Measurements from ENCODE around the gene SRXN1.
"Not testable (repeated sequence)": the region's sequence is repeated elsewhere in the genome, so short reads cannot be mapped to it uniquely, and the experiment has no call there.

Gene SRXN1

DNA sequence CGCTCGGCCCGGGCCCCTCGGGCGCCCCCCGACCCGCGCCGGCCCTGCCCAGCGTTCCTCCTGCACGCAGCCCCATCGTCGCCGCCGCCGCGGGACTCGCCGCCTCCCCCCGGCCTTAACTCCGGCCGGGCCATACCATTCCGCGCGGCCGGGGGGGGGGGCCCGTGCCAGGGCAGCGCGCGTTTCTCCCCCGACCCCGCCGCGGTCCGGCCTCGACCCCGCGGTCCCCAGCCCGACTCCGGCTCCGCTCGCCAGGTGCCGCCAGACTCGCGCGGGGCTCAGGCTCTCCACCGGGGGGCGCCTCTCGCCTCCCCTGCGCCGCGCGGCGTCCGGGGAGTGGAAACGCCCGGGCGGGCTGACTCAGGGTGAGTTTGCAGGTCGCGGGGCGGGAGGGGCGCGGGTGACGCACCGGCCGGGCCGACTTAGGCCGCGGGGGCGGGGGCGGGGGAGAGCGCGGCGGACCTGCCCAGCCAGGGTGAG, at the start of gene SRXN1:
Gene SRXN1 (minus strand): TSS at position 91 of the 480 bp plus-strand sequence. CDS start 15 bp downstream, at position 76.
- FAIRE-seq = peak; percentile 42
- peak; percentile 93 for DNase-seq (ENCODE audit: insufficient read length, low spot score)

DNA sequence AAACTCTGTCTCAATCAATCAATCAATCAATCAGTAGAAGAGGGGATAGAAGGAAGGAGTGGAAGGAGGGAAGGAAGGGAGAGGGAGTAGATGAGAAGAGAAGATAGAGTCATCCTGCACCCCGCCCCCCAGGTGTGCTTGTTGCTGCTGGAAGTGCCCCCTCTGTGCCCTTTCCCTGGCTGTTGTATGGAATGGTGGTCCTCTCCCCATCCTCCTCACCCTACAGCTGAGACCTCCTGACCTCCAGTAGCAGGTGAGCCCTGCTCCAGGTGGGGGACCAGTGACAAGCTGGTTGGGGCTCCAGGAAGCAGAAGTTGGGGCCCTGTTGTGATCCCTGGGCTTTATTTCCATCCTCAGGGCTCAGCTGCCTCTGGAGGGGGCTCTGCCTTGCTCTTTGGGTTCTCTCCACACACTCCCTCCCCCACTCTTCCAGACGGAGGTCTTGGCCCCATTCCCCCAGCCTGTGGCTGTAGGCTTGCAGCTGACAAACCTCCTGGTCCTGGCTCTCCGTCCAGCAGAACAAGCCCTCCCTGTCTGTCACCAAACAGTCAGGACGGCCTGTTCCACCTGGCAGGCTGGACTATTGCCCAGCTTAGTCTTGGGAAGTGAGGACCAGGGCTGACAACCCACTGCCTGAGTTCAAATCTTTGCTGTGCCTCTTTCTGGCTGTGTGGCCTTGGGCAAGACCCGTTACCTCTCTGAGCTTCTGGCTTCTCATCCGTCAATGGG, 48.6 kb upstream of the SRXN1 start:
- DNase-seq (ENCODE audit: insufficient read length, low spot score) = no peak
- FAIRE-seq = no peak

DNA sequence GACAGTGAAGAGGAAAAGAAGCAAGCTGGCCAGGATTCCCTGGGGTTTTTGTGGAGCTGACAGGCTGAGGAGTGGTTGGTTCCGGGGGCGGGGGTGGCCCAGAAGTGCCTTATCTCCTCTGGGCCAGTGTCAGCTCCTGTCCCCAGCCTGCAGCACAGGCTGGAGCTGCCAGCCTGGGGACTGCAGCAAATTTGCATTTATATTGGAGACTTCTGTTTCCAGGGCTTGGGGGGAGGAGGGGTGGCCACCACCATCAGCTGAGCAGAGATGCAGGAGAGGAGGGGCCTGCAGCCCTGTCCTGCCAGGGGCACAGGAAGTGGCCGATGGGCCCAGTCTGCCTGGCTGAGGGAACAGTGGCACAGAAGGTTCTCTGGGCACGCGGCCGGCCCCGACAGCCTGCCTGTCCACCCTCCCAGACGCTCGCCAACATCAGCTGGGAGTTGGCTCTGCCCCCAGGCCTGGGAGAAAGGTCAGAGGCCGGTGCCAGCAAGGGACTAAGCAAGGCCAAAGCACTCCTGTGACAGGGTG, 46.9 kb upstream of the SRXN1 start:
- no peak for FAIRE-seq
- no peak for DNase-seq (ENCODE audit: insufficient read length, low spot score)

DNA sequence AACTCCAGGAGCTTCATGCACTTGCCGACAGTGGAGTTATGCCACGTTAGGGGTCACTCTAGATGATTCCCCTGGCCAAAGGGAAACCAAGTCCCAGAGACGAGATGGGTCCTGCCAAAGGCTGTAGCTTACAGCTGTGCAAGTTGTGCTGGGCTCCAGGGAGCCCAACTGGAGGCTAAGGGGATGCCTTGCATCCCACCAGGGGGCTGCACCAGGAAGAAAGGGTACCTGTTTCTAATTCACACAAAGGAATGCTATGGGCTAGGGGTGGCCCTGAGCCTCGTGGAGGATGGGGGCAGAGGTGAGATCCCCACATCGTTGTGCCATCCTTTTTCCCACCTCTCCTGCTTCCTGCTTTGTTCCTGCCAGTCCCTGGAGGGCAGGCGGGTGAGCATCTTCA, 46.3 kb upstream of the SRXN1 start:
- DNase-seq (ENCODE audit: insufficient read length, low spot score) (no peak), FAIRE-seq (no peak)

DNA sequence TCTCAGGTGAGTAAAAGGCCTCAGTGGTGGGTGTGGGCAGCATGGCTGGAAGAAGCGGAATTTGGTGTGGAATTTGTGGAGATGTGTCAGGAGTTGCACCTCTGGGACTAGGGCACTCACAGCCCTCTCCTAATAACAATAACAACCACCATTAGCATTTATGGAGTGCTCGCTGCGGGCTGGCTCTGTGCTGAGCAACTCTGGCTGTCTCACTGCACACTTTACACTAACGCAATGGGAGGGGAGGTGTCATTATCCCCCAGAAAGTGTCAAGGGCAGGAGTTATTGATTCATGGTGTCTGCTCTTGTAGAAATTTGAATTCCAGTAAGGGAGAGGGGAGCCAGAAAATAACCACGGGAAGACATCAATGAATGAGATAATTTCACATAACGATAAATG, 45.3 kb upstream of the SRXN1 start:
- DNase-seq (ENCODE audit: insufficient read length, low spot score) = no peak
- no peak for FAIRE-seq

DNA sequence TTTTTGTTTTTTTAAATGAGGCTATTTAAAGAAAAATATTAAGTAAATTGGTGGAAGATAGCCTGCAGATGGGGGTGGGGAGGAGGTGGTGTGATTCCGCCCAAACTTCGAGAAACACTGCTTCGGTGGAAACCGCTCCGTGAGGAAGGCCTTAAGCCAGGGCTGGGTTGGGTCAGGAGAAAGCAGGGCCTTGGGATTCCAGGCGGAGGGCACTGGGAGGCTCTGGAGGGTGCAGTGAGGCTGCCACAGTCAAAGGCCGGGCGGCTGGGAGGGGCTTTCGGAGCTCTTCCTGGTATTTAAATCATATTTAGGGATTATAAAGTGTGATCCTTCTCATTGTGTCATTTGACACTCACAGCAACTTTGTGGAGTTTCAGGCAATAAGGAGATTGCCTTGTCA, 44.8 kb upstream of the SRXN1 start:
- FAIRE-seq (no peak), DNase-seq (ENCODE audit: insufficient read length, low spot score) (no peak)

DNA sequence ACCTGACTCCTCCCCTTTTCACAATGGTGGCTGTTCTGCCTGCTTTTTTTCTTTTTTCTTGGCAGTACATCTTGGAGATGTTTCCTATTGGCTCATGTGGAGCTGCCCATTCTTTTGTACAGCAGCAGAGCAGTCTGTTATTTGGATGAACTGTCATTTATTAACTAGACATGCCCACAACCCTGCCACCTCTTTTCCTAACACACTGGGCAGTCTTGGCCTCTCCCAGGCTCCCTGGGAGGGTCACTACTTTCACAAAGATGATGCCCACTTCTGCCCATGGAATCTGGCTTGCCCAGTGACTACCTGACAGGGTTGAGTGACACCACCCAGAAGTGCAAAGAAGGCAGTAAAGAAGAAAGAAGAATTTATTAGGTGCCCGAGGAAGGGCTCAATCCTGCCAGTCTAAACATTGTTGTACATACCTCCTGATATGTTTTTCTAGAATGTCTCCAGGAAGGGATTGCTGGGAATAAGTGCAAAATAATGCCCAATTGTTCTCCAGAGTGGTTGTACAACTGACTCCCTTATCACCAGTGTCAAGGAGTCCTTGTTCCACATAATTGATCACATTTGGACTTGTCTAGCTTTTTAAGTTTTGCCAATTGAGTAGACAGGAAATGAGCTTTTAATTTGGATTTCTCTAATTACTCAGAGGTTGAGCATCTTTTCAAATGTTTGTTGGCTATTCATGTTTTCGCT, 42.3 kb upstream of the SRXN1 start:
- DNase-seq (ENCODE audit: insufficient read length, low spot score) = no peak
- no peak for FAIRE-seq

DNA sequence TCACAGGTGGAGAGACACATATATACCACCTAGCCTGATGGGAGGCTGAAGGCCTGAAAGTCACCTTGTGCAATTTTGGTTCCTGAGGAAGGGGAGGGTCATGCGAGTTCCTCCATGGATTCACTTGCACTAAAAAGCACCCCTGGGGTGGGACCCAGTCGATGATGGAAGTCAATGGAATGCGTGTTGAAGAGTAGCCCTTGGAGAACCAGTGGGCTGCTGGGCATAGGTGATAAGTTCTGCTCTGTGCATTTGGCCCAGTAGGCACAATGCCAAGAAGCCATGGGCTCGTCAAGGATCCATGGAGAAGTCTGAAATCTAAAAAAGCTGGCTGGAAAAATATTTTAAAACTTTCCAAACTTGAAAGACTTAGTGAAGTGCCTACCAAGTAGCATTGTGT, 41.5 kb upstream of the SRXN1 start:
- FAIRE-seq (no peak), DNase-seq (ENCODE audit: insufficient read length, low spot score) (no peak)

DNA sequence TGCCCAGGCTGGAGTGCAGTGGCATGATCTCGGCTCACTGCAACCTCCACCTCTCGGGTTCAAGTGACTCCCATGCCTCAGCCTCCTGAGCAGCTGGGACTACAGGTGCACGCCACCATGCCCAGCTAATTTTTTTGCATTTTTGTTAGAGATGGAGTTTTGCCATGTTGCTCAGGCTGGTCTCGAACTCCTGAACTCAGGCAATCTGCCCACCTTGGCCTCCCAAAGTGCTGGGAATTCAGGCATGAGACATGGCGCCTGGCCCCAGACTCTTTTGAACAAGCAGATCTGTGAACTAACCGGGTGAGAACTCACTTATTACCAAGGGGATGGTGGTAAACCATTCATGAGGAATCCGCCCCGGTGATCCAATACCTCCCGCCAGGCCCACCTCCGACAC, 40.8 kb upstream of the SRXN1 start:
- FAIRE-seq; DNase-seq (ENCODE audit: insufficient read length, low spot score): not testable (repeated sequence)

DNA sequence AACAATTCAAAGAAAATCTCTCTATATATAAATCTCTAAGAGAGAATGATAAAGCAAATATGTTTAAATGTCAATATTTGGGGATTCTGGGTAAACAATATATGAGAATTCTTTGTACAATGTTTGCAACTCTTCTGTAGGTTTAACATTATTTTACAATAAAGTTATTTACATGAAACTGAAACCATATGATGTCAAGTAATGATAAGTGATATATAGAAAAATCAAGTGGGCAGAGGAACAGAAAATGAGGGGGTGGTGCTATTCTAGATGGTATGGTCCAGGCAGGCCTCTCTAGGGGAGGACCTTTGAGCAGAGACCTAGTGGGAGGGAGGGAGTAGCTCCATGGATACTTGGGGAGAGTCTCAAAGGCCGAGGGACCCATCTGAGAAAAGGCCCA, 39.0 kb upstream of the SRXN1 start:
- DNase-seq (ENCODE audit: insufficient read length, low spot score) = no peak
- FAIRE-seq = no peak

DNA sequence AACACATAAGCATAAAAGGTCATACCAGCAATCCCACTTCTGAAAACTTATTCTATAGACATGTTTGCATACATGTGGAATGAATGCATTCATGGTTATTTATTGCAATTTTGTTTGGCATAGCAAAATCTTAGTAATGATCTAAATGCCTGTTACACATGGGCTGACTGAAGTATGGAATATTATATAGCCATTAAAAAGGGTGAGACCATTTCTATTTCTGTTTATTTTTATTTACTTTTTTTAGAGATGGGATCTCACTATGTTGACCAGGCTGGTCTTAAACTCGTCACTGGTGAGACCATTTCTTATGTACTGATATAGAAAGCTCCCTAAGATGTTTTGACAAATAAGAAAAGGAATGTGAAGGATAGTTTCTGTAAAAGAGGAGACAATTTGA, 36.9 kb upstream of the SRXN1 start:
- no peak for FAIRE-seq
- DNase-seq (ENCODE audit: insufficient read length, low spot score) = no peak

DNA sequence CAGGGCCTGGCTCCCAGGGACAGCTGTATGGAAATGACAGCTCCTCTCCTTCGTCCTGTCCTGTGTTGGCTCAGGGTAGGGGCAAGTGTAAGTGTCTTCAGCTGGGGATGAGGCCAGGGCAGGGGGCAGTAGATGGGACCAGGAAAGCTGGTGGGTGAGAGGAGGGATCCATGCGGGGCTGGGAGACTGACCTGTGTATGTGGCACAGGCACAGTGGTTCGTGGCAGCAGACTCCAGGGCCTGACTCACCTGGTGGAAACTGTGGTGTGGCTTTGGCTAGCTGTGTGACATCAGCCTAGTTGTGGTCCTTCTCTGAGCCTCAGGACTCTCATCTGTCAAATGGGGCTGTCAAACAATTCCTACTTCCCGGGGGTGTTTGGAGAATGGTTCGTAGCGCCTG, 36.3 kb upstream of the SRXN1 start:
- DNase-seq (ENCODE audit: insufficient read length, low spot score) = no peak
- FAIRE-seq = no peak

DNA sequence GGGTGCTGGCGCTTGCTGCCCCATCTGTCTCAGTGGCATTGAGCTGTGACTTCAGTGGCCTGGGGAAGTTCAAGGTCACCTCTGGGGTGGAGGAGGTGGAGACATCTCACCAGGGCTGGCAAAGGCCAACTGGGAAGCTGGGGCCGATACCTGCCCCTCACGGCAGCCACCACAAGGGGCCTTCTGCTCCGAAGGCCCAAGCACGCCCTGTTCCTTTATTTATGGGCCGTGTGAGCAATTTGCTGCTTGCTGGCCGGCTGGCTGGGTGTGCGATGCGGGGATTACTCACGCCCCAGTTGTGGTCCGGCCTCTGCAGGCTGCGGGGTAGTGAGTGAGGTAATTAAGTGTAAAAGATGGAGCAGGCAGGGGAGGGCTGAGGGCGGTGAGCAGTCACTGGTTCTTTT, 35.8 kb upstream of the SRXN1 start:
- FAIRE-seq = no peak

DNA sequence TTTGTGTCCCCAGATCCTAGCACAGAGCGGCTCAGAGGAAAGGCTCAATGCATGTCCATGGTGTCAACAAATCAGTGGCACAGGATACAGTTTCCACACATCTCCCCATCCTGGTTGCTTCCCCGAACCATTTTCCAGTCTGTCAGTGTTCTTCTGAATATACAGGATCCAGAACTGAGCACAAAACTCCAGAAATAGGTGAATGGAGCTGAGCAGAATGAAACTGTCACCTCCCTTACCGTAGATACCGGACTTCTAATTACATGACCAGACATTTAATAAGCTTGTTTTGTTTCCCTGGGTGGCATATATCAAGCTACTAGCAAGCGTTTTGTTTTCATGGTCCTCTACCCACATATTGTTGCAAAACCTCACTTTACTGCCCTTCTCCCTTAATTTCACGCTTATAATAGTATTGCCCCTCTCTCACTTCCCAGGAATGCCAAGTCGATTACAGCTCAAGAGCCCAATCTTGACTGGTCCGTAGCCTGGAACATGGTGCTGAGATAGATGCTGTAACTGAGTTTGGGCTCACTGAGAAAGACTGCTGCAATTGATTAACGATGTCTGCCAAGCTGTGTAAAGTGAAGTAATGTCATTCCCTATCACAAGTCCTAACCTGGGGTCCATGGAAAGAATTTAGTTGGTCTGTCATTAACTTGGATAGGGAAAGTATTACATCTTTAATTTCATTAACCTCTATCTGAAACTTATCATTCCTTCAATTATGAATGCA, 34.6 kb upstream of the SRXN1 start:
- FAIRE-seq (no peak), DNase-seq (ENCODE audit: insufficient read length, low spot score) (no peak)

More for the DNA sequence above, 35.8 kb upstream of the SRXN1 start:
- DNase-seq (ENCODE audit: insufficient read length, low spot score) = no peak

DNA sequence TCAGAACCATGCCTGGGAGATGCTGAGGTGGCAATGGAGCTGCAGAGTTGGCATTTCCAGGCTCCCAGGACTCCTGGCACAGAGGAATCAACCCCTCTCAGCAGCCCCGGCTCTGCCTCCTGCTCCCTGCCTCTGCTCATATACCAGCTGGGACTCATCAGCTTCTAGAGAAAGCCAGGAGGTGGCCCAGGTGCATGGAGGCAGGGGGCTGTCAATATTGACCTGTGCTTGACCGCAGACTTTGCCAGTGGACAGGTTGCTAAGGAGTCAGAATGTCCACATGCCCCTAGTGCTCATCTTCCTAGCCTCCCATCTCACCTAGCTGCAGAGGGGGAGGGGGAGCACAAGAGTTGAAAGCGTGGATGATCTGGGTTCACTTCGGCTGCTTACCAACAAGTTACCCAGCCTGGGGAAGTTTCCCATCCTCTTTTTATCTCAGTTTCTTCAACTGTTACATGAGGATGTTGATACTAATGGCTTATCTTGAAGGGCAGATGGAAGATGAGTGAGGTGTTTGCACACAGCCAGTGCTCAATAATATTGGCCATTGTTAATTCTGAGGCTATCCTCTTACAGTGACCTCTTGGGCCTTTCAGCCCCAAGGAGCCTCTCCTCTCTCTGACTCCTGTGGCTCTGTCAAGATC, 31.8 kb upstream of the SRXN1 start:
- DNase-seq (ENCODE audit: insufficient read length, low spot score) = no peak
- no peak for FAIRE-seq

DNA sequence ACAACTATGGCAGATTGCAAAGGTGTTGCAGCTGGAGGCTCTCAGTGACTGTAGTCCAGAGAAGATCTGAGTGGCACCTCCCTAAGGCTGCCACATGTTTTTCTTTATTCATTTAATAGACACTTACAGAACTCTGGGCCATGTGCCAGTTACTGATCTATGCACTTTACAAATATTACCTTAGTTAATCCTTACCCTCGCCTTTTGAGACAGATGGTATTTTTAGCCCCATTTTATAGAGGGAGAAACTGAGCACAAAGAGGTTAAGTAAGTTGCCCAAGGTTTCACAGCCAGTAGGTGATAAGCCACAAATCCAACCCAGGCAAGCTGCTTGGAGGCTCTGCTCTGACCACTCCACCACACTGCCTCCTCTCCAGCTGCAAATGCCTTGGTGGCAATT, 29.1 kb upstream of the SRXN1 start:
- FAIRE-seq (no peak), DNase-seq (ENCODE audit: insufficient read length, low spot score) (no peak)

DNA sequence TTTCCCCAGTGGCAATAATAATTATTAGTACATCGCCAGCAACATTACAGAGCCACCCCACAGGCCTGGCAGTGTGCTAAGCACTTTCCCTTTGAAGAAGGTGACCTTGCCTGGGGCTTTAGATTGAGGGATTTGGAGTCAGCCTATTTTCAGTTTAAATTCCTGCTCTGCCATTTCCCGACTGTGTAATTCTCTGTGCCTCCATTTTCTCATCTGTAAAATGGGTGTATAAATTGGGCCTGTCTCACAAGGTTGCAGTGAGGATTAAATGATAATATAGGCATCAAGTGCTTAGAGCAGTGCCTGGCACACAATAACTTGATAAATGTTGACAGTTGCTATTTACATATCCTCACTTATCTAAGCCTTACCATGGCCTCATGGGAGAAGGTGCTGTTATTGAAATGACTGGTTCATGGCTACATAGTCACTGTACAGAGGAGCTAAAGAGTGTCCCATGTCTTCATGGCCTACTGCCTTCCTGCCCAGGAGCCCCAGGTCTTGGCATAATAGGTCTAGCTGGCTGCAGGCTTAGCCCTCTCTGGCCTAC, 27.7 kb upstream of the SRXN1 start:
- no peak for FAIRE-seq
- no peak for DNase-seq (ENCODE audit: insufficient read length, low spot score)

DNA sequence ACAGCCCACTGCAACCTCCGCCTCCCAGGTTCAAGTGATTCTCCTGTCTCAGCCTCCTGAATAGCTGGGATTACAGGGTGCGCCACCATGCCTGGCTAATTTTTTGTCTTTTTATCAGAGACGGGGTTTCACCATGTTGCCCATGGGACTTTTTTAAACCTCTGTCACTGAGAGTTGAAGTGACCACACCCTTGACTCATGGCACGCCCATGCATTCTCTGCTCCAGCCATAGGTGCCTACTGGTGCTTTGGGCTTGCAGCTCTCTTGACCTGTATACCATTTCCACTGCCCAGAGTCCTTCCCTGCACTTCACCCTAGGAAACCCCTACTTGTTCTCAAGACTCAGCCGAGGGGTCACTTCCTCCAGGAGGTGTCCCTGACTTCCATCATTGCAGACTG, 25.0 kb upstream of the SRXN1 start:
- no peak for DNase-seq (ENCODE audit: insufficient read length, low spot score)
- no peak for FAIRE-seq

DNA sequence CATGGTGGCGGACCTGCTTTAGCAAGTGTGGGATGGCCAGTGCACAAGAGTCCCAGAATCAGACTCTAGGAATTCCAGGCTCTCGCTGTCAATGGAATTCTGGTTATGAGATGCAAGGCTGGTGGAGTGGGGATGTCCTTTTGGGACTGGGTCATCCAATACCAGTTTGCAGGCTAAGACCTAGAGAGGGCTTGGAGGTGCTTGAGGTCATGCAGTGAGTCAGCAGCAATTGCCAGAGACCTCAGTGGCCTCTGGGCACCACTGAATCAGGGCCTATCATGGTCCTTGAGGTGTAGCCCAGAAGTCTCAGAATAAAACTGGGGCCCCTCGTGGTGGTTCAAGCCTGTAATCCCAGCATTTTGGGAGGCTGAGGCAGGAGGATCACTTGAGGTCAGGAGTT, 24.0 kb upstream of the SRXN1 start:
- DNase-seq (ENCODE audit: insufficient read length, low spot score) (no peak), FAIRE-seq (no peak)

DNA sequence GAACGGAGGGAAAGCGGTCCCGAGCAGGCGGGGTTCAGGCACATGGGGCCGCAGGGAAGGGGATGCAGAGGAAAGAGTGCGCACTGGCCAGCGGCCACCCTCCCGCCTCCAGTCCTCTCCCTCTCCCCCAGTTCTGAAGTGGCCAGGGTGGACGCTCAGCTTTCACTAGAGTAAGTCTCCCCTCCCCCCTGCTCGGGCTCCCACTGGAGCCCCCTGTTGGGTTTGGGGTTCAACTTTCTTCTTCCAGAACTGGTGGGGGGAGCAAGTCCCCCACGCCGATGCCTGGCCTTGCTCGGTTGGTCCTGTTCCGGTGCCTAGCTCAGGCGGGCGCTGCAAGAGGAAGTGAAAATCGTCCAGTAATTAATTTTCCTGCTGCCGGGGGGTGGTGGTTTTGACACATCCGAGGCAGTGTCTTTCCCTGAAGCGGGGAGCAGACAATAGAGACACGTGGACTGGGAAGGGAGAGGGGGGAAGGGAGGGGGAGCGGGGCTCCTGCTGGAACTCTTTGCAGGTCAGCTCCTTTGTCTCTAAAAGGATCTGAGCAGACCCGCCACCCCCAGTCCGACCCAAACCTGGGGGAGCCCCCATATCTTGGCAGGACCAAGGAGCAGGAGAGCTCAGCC, 23.4 kb upstream of the SRXN1 start:
- DNase-seq (ENCODE audit: insufficient read length, low spot score) = no peak
- FAIRE-seq = no peak

Data from HTR-8/SVneo (cell line).